Ammon's horn (tissue), 1 donor: Measurements from ENCODE around the gene MYO9B.
"Not testable (repeated sequence)": the region's sequence is repeated elsewhere in the genome, so short reads cannot be mapped to it uniquely, and the experiment has no call there.

Experiments
- DNase-seq: peaks from one replicate; pipeline ENCODE4 v3.0.0-alpha.2; 2016; ENCODE audit warnings: low spot score

Gene MYO9B

DNA sequence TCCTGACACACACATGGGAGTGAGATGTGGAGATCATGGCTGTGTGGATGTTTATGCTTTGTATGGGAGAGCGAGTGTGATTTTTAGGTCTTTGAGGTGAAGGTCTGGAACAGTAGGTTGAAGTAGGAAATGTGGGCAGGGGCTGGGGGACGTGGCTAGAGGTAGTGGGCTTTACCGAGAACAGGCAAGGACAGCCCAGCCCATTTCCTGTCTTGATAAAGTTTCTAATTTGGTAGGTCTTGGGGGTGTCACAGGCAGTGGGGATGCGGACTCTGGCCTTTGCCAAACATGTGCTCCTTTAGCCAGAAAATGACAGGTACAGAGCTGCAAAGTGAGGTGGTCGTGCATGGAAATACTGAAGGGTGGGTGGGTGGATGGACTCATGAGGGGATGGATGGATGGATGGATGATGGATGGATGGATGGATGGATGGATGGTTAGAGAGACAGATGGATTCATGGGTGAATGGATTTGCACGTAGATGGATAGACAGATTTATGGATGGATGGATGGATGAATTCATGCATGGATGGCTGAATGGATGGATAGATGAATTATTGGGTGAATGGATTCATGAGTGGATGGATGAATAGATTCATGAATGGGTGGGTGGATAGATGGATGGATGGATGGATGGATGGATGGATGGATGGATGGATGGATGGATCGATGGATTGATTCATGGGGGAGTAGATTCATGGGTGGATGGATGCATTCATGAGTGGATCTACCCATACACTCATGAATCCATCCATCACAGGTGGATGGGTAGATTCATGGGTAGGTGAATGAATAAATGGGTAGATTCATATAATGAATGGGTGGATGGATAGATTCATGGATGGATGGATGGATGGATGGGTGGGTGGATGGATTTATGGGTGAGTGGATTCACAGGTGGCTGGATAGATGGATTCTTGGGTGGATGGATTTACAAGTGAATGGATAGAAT lies 70.2 kb downstream of the MYO9B start:
- no peak for DNase-seq

DNA sequence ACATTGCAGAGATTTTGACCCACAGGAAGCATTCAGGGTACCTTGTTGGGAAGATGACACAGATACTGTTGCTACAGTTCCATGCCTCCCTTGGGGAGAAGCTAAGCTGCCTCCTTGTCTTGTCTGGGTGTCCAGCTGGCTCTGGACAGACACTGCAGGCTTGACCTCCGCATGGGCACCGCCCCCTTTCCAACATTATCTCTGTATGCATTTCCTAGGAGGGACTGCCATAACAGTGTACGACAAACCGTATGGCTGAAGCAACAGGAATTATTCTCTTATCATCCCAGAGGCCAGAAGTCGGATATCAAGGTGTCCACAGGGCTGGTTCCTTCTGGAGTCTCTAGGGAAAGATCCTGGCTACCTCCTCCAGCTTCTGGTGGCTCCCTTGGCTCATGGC lies 72.6 kb downstream of the MYO9B start:
- DNase-seq: no peak

DNA sequence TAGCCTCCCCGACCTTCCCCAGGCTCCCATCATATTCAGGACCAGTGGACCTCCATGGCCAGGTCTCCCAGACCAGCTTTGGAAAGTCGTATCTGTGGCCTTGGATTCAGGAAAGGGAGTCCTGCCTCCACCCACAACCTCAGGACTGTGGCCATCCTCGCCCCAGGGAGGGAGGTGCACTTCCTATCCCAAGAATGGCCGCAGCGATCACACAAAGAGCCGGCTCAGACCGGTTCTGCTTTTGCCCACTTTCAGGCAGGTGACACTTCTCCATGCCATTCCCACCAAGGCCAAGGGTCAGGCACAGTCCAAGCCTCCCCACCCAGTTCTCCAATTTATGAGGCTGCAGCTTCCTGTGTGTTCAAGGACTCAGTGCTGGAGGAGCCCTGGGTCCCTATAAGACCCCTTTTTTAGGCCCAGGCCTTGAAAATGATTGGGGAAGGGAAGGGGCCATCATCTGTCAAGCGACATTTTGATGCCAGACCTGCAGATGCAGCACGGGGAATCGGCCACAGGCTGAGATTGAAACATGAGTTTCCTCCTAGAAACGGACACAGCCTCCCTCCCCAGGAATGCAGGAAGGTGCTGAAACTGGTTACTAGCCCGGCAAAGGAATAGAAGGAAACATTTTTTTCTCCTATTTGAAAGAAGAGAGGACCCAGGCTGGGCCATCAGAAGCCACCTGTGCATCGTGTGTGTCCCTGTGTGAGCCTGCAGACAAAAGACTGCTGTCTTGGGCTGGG lies 74.0 kb downstream of the MYO9B start:
- no peak for DNase-seq

DNA sequence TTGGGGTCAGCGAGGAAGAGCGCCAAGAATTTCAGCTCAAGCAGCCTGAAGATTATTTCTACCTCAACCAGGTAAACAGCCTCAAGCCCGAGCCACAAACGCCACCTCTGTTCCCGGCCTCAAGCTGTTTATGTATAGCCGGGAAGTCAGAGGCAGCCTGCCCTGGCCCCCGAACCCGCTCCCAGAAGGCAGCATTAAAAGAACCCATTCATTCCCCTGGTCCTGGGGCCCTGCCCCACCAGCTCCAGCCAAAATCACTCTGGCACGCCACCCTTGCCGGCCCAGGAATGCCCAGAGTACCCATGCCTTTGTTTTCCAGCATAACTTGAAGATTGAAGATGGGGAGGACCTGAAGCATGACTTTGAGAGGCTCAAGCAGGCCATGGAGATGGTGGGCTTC lies 78.4 kb downstream of the MYO9B start:
- DNase-seq: no peak

DNA sequence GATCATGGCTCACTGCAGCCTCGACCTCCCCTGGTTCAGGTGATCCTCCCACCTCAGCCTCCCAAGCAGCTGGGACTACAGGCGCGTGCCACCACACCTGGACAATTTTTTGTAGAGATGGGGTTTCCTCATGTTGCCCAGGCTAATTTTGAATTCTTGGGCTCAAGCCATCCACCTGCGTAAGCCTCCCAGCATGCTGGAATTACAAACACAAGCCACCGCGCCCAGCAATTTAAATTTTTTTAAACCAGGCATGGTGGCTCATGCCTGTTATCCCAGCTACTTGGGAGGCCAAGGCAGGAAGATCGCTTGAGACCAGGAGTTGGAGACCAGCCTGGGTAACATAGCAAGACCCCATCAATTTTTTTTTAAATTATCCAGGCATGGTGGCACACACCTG lies 79.7 kb downstream of the MYO9B start:
- DNase-seq: no peak

DNA sequence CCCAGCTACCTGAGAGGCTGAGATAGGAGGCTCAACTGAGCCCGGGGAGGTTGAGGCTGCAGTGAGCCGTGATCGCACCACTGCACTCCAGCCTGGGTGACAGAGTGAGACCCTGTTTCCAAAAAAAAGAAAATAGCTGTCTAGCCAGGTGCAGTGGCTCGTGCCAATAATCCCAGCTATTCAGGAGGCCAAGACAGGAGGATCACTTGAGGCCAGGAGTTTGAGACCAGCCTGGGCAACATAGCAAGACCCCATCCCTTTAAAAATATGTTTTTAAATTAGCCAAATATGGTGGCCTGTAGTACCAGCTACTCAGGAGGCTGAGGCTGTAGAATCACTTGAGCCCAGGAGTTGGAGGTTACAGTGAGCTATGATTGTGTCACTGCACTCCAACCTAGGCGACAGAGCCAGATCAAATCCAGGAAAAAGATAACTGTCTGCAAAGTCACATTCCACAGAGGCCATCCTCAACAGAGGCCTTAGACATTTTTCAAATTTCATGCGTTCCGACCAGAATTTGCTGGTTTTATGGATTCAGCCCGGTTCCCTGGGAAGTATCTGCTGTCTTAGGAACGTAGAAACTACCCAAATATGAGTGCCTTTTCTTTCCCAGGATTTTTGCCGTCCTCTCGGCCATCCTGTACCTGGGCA lies 80.8 kb downstream of the MYO9B start:
- no peak for DNase-seq

DNA sequence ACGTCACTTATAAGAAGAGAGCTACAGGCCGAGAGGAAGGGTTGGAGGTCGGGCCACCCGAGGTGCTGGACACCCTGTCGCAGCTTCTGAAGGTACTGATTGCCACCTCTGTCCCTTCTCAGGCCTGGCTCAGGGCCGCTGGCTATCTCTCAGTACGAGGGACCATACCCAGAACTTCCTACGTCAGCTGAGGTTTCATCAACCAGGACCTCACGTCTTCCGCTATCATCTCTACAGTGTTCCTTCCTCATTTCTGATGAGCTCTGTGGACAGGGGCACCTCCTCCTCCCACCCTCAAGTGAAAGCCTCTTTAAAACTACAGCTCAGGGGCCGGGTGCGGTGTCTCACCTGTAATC lies 81.3 kb downstream of the MYO9B start:
- DNase-seq: peak; percentile 52

DNA sequence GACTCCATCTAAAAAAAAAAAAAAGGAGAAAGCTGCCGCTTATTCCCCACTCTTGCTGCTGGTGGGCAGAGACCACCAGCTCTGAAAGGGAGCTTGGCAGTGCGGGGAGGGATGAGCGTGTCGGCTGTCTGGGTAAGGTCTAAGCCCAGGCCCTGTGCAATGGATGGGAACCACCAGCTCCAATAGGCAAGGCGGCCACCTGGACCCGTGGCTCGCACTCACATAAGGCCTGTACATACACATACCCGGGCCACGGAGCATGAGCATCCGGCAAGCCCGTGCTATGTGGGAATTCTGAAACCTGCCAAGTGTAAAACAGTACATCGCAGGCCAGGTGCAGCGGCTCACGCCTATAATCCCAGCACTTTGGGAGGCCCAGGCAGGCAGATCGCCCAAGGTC lies 83.0 kb downstream of the MYO9B start:
- no peak for DNase-seq

DNA sequence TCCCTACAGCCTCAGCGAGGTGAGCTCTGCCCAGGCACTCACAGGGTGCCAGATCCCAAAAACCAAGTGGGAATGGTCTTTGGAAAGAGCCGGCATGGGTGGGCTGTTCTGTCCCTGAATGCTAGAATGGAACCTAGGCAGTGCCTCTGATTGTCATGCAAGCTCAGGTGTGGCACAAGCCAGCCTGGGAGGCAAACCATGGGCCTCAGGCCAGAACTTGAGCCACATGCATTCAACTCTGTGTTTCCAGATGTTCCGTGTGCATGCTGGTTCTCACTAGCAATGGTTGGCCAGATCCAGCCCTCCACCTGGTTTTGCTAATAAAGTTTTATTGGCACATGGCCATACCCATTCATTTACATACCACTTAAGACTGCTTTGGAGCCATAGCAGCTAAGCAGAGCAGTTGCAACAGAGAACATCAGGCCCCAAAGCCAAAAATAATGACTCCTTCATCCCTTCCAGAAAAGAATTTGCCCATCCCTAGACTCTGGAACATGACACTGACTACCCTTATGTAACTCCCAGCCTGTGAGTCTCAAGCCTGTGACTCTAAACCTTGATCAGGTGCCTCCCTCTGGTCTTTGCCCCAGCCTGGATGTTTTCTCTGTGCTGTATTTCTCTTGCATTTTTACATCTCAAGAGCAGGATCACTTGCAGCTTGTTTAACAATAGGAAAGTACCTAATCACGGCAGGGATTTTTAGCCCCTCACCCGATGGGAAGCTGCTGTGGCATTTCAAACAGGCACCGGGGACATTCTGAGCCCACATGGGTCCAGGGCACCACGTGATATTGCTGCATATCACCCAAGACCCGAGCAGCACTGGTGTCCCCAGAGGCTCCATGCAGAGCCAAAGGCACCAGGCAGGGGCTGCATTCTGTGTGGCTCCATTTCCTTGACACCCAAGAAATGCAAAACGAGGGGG lies 84.2 kb downstream of the MYO9B start:
- DNase-seq: no peak

DNA sequence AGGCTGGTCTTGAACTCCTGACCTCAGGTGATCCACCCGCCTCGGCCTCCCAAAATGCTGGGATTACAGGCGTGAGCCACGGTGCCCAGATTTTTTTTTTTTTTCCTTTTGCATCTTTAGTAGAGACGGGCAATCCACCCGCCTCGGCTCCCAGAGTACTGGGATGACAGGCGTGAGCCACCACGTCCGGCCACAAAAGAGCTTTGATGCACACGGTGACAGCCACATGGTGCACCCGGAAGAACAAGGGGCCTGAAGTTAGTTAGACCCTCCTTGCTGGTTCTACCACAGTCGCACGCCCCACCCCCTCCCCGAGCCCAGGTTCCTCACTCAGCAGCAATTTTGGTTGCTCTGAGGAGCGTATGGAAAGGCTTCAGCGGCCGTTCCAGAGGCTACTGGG lies 85.3 kb downstream of the MYO9B start:
- DNase-seq: no peak

DNA sequence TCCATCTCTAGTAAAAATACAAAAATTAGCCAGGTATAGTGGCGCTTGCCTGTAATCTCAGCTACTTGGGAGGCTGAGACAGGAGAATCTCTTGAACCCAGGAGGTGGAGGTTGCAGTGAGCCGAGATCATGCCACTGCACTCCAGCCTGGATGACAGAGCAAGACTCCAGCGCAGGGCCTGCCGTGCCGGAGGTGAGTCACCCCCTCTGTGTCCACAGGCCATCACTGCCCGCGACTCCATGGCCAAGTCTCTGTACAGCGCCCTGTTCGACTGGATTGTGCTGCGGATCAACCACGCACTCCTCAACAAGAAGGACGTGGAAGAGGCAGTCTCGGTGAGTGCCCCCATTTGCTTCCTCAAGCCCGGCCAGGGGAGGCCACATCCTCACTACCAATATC lies 86.6 kb downstream of the MYO9B start:
- not testable (repeated sequence) for DNase-seq

DNA sequence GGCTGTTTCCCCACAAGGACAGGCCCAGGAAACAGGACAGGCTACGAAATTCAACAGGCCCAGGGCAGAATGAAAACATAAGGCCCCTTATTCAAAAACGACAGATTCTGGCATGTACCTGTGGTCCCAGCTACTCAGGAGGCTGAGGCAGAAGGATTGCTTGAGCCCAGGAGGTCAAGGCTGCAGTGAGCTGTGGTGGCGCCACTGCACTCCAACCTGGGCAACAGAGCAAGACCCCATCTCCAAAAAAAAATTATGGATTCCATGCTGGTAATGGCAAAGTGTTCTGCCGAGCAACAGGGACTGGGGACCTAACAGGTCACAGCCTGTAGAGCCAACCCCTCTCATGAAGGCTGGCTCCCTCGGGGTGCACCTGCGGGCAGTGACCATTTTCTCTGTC lies 87.0 kb downstream of the MYO9B start:
- no peak for DNase-seq

DNA sequence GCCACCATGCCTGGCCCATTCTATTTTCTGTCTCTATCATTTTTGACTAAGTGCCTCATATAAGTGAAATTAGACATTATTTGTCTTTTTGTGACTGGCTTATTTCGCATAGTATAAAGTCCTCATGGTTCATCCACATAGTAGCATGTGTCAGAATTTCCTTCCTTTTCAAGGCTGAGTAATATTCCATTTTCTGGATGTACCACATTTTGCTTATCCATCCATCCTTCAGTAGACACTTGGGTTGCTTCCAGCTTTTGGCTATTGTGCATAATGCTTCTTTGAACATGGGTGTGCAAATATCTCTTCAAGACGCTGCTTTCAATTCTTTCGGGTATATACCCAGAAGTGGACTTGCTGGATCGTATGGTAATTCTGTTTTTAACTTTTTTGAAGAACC lies 88.1 kb downstream of the MYO9B start:
- DNase-seq: no peak

DNA sequence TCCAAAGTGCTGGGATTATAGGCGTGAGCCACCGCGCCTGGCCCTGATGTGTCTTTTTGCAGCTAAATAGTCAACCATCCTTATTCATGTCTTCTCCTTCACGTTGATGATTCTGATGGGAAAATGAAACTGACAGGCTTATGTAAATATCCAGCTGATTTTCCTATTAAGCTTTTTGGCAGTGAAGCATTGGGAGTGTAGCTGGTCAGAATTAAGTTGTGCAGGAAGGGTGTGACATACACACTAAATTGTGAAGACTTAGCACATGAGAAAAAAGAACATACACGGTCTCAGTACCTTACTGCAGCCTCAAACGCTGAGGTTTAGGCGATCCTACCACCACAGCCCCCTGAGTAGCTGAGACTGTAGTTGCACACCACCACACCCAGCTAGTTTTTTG lies 89.1 kb downstream of the MYO9B start:
- no peak for DNase-seq

DNA sequence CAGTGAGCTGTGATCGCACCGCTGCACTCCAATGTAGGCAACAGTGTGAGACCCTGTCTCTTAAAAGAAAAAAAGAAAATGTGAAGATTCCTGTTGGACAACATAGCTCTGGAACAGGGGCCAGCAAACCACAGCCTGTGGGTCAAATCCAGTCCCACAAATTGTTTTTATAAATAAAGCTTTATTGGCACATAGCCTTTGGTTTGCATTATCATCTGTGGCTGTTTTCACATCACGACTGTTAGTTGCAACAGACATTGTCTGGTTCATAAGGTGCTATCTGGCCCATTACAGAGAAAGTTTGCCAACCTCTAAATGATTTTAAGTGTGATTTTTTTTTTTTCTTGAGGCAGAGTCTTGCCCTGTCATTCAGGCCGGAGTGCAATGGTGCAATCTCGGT lies 90.1 kb downstream of the MYO9B start:
- DNase-seq: no peak

DNA sequence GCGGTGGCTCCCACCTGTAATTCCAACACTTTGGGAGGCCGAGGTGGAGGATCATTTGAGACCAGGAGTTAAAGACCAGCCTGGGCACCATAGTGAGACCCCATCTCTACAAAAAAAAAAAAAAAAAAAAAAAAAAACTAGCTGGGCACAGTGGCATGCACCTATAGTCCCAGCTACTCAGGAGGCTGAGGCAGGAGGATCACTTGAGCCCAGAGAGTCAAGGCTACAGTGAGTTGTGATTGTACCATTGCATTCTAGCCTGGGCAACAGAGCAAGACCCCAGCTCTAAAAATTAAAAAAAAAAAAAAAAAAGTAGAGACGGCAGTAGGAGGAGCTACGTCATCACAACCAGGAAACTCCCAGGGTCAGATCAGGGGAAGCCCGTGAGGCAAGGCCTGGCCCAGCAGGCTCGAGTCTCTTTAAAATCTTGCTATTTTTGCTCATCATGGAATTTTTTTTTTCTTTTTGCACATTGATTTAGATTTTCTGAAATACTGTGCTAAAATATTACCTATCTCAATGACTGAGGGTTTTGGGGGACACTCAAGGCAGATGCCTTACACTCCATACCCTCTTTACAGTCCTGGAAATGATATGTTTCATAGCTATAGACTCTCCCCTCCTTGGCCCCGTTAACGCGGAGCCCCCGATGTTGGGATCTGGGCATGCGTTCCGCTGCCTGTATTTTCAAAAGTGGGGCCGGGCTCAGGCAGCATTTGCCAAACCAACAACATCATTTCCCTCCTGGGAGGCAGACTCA lies 95.1 kb downstream of the MYO9B start:
- DNase-seq: no peak

DNA sequence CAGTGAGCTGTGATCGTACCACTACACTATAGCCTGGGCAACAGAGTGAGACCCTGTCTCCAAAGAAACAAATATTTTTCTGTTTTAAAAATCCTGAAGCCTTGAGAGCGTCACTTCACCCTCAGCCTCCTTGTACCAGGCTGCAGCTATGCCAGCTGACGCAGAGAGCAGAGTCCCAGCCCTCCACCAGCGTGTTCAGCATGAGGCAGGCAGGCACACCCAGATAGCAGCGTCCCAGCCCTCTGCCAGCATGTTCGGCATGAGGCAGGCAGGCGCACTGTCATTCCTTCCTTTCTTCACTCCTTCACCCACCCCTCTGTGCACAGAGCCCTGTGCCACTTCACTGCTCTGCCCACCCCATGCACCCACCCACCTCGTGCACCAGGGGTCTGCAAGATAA lies 96.3 kb downstream of the MYO9B start:
- DNase-seq: no peak

DNA sequence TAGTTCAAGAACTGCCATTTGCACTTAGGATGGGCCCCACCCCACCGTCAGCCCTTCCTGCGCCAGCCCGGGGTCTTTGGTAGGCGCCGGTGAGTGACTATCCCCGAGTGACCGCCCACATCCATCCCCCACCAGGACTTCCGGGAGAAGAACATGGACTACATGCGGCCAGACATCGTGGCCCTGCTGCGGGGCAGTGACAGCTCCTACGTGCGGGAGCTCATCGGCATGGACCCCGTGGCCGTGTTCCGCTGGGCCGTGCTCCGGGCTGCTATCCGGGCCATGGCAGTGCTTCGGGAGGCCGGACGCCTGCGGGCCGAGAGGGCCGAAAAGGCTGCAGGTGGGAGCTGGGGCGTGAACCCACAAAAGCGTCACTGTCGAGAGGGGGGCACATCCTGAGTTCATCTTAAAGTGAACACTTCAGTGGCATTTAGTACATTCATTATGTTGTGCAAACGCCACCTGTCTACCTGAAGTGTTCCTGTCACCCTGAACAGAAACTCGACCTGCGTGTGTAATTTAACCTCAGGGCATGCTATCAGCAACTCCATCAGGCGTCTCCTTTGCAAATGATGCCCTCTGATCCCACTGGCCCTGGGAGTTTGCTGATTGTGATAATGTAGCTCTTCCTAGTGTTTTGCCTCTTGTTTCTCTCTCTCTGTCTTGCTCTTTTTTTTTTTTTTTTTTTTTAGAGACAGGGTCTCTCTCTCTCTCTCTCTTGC lies 97.2 kb downstream of the MYO9B start:
- no peak for DNase-seq

DNA sequence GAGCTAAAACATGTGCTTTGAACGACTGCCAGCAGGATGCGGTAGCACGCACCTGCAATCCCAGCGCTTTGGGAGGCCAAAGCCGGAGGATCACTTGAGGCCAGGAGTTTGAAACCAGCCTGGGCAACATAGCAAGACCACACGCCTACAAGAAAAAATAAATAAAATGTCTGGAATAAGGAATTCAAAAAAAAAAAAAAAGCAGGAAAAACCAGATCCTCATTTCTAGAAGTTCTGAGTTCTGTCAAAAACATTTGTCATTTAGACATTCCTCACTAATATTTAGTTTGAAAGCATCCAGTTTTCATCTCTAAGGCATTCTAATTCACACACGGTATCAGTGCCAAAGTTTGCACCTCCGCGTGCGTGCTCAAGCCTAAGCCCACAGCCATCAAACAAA lies 102.7 kb downstream of the MYO9B start:
- DNase-seq: no peak

DNA sequence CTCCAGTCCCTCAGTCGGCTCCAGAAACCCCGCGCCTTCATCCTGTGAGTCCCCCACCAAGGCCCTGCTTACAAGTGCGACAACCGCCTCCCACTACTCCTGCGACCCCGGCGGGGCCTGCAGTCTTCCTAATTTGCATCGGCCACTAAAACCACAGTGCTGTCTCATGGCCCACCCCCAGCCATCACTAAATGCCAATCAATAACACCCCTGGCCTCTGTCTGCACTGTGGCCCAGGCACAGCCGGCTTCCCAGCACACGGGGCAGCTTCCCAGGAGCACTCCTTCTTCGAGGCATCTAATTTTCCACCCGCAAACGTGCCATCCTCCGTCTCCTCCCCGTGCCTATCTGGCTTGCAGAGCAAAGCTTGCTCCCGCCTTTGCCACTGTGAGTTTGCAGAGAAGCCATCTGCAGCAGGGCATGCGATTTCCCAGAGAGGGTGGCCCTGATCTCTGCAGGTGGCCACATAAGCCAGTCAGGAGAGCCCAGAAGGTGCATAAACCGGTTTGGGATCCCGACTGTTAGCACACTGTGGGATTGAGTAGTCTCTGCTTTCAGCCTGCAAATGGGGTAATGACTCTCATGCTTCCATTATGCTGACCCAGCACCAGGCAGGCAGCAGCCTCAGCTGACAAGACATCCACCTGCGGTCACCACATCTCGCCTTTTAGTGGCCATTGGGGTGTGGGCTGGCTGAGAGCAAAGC lies 105.6 kb downstream of the MYO9B start:
- DNase-seq: no peak
